ENCODE data around the gene NCOR1. TPM values are rescaled to one million over a fixed set of nuclear protein-coding genes. Genes with fewer than 3 reads are reported as not detected.

The NCOR1 gene
- total and polyA plus RNA-seq, 9 of the 15 experiments (the other 6 are each of a cell fraction or from before 2014, with no cell fraction given): 20.2 to 66.5 (median 50.9) TPM

GRCh38 chr17:16217002-16217635 is 1.8 kb upstream of the NCOR1 start, which contains the start of gene PIGL (continued):
- peak; percentile 79 for TF ChIP-seq SMAD1 (IDR thresholded peaks at IDR 0.05; ENCODE audit: low read depth, low read length, partially characterized antibody)
- TF ChIP-seq ZBTB40 (IDR thresholded peaks at IDR 0.05): peak; percentile 93
- no peak for TF ChIP-seq ZBTB40 (CRISPR knock-in tag; IDR thresholded peaks at IDR 0.05)
- no peak for TF ChIP-seq THRB (CRISPR knock-in tag; conservative IDR thresholded peaks at IDR 0.05)
- TF ChIP-seq KDM1A (IDR thresholded peaks at IDR 0.05): no peak
- no peak for TF ChIP-seq SIRT6 (IDR thresholded peaks at IDR 0.05; ENCODE audit: low read depth, low read length)
- peak; percentile 93 for TF ChIP-seq ZEB2 (IDR thresholded peaks at IDR 0.05)
- TF ChIP-seq SMARCE1 (IDR thresholded peaks at IDR 0.05): no peak
- no peak for TF ChIP-seq ZNF407 (IDR thresholded peaks at IDR 0.05; ENCODE audit: low read depth)
